ENCODE measurements around the gene CHD9.
A peak's percentile ranks its signal among the peaks of the same experiment; 100 is the strongest.

Gene CHD9

GRCh38 chr16:53153130-53153529 is 98.3 kb downstream of the CHD9 start:
- no peak overlapping the region for H3K4me3 ChIP-seq (ENCODE audit: low read depth, low read length)
- no peak for DNase-seq (ENCODE audit: low read depth, low spot score)
- TF ChIP-seq, protein P1, sequence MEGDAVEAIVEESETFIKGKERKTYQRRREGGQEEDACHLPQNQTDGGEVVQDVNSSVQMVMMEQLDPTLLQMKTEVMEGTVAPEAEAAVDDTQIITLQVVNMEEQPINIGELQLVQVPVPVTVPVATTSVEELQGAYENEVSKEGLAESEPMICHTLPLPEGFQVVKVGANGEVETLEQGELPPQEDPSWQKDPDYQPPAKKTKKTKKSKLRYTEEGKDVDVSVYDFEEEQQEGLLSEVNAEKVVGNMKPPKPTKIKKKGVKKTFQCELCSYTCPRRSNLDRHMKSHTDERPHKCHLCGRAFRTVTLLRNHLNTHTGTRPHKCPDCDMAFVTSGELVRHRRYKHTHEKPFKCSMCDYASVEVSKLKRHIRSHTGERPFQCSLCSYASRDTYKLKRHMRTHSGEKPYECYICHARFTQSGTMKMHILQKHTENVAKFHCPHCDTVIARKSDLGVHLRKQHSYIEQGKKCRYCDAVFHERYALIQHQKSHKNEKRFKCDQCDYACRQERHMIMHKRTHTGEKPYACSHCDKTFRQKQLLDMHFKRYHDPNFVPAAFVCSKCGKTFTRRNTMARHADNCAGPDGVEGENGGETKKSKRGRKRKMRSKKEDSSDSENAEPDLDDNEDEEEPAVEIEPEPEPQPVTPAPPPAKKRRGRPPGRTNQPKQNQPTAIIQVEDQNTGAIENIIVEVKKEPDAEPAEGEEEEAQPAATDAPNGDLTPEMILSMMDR (IDR thresholded peaks at IDR 0.05; ENCODE audit: low read depth, low read length) = no peak
- in situ Hi-C loops (cut with HindIII; ENCODE audit: low sequenced_read_pairs) = no loop called here

GRCh38 chr16:53154513-53154912 is 99.7 kb downstream of the CHD9 start:
- no peak for DNase-seq (ENCODE audit: low read depth, low spot score)
- TF ChIP-seq, protein P1 (IDR thresholded peaks at IDR 0.05; ENCODE audit: low read depth, low read length) = no peak
- H3K4me3 ChIP-seq (ENCODE audit: low read depth, low read length) = no peak overlapping the region
- in situ Hi-C loops (cut with HindIII; ENCODE audit: low sequenced_read_pairs) = no loop called here

DNA sequence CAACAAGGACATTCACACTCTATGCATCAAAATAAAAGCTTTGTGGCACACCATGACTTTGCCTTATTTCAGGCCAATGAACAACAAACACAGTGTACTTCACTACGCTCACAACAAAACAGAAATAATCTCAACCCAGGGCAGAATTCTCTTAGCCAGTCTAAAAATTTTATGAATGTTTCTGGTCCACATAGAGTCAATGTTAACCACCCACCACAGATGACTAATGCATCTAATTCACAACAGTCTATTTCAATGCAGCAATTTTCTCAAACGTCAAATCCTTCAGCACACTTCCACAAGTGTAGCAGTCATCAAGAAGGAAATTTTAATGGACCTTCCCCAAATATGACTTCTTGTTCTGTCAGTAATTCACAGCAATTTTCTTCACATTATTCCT is 101.7 kb downstream of the CHD9 start:
- TF ChIP-seq, protein P1 (IDR thresholded peaks at IDR 0.05; ENCODE audit: low read depth, low read length) = no peak
- DNase-seq (ENCODE audit: low read depth, low spot score) = peak; percentile 45
- in situ Hi-C loops (cut with HindIII; ENCODE audit: low sequenced_read_pairs) = no loop called here
- no peak overlapping the region for H3K4me3 ChIP-seq (ENCODE audit: low read depth, low read length)

GRCh38 chr16:53159781-53160436 is 105.1 kb downstream of the CHD9 start:
- in situ Hi-C loops (cut with HindIII; ENCODE audit: low sequenced_read_pairs) = no loop called here

GRCh38 chr16:53166099-53166498 is 111.3 kb downstream of the CHD9 start:
- in situ Hi-C loops (cut with HindIII; ENCODE audit: low sequenced_read_pairs) = no loop called here
- TF ChIP-seq, protein P1 (IDR thresholded peaks at IDR 0.05; ENCODE audit: low read depth, low read length) = no peak
- H3K4me3 ChIP-seq (ENCODE audit: low read depth, low read length) = no peak overlapping the region
- no peak for DNase-seq (ENCODE audit: low read depth, low spot score)

More at GRCh38 chr16:53159781-53160436, 105.1 kb downstream of the CHD9 start:
- DNase-seq (ENCODE audit: low read depth, low spot score) = peak; percentile 61
- TF ChIP-seq, protein P1 (IDR thresholded peaks at IDR 0.05; ENCODE audit: low read depth, low read length) = peak; percentile 73
- H3K4me3 ChIP-seq (ENCODE audit: low read depth, low read length) = no peak overlapping the region

GRCh38 chr16:53168744-53169143 is 114.0 kb downstream of the CHD9 start:
- in situ Hi-C loops (cut with HindIII; ENCODE audit: low sequenced_read_pairs) = no loop called here
- TF ChIP-seq, protein P1 (IDR thresholded peaks at IDR 0.05; ENCODE audit: low read depth, low read length) = no peak
- H3K4me3 ChIP-seq (ENCODE audit: low read depth, low read length) = no peak overlapping the region
- no peak for DNase-seq (ENCODE audit: low read depth, low spot score)
